GM18858 (cell line): Measurements from ENCODE around the gene GMEB2.
"Not testable (repeated sequence)": the region's sequence is repeated elsewhere in the genome, so short reads cannot be mapped to it uniquely, and the experiment has no call there.

Source experiments
- ATAC-seq: cut with Tn5 transposase; IDR thresholded peaks from one replicate; pipeline ENCODE4 v1.9.1; 2021; ENCODE audit not compliant: unreplicated experiment

The GMEB2 gene

DNA sequence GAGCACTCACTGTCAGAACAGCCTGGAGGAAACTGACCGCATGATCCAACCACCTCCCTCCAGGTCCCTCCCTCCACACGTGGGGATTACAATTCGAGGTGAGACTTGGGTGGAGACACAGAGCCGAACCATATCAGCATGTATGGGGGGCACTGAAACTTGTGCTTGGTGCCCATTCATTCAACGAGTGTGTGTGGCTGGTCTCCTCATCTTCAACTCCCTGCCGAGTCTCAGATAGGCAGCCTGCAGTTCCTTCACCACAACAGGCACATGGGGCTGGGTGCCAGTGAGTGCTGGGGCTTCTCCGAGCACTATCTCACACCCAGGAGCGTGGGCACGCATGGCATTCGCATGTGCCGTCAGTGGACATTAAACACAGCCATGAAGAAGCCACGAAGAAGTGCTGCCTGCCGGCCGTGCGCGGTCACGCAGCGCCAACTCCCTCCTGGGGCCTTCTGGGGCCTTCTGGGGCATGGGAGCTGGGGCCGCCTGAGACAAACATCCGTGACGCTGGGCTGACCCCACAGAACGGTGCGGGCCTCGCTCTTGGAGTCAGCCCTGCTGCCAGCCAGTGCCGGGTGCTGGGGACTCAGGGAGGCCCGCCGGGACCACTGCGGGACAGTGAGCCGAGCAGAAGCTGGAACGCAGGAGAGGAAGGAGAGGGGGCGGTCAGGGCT lies 30.5 kb upstream of the GMEB2 start:
- no peak for ATAC-seq

DNA sequence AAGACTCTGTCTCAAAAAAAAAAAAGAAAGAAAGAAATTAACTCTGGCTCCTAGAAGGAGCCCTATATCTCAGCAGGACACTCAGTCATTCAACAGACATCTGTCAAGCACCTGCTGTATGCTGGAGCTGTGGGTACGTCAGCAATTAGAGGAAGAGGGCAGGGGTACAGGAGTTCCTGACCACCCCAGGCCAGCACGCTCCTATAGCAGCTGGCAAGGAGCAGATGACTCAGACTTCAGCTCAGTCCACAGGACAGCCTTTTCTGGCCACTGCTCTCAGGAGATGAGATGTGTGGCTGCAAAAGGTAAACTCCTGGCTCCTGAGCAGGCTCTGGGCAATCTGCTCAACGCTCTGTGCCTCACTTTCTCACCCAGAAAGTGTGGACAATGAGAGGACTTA lies 29.6 kb upstream of the GMEB2 start:
- no peak for ATAC-seq

DNA sequence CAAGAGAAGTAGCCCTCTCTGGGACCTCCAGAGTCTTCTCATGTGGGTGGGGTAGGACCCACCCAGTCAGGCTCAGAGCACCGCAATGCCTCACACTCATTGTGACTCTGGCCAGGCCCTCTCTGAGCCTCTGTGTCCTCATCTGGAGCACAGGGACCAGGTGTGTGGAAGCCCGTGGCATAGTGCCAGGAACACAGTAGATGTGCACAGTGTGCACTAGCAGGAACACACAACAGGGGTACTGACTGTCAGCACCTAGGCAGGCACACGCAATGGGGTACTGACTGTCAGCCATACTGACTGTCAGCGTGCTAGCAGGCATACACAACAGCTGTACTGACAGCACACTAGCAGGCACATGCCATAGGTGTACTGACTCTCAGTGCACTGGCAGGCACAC lies 28.3 kb upstream of the GMEB2 start:
- no peak for ATAC-seq

DNA sequence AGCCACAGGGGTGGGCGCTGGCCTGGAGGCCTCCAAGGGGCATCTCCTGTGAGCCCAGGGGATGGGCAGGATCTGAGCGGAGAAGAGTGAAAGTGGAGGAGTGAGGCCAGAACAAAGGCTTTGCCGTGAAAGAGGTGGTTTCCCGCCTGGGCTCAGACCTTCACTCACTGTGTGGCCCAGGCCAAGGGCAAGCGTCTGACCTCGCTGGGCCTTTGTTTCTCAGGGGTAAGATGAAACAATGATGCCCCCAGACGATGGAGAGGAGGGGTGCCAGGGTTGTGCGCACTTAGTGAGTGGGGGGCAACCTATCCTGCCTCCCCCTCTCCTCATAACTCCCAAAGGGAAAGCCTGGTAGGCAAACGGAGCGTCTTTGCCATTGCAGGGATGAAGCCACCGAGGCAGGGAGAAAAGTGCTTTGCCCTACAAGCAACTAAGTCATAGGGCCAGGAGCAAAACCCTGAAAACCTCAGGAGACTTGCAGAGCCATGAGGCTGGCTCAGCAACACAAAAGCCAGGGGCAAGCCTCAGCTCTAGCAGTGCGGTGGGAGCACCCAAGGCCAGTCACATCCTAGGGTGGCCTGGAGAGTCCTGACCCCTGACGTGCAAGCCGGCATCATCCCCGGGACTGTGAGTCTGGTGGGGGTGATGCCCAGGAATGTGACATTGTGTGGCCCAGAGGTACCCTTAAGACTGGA lies 27.2 kb upstream of the GMEB2 start:
- ATAC-seq: no peak

DNA sequence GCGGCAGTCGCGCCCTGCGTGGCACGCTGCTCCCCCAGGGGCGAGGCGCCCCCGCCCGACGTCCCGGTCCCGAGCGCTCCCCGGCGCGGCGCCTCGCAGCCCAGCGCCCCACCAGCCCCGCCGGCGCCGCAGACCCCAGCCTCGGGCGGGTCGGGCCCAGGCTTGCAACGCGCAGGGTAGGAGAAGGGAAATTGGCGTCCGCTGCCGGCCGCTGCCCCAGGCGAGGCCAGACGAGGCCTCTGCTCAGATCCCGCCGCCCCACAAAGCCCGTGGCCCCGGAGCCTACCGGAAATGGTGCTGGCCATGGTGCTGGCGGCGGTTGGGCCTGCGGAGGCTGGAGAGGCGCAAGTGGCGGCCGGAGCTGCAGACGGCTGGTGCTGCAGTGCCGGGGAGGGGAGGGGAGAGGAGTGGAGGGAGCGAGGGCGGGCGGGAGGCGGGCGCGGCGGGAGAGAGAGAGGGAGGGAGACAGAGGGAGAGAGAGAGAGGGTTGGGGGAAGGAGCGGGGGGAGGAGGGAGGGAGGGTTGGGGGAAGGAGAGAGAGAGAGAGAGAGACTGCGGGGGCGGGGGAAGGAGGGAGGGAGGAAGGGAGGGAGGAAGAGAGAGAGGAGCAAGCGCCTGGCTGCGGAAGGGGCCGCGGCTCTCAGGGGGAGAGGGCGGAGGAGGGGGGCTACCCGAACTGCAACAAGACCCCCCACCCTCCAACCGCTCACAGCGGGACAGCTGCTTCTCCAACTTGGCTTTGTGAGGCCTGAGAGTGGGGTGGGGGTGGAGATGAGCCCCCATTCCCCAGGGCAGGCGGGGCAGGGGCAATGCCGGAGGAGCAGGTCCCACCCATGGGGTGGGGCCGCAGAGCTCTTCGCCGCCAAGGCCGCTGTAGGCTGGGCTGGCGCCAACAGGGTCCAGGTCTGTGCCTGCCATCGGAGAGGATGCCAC lies 26.4 kb upstream of the GMEB2 start, which contains the start of gene STMN3:
Gene STMN3 (minus strand): TSS at position 384 of the 933 bp plus-strand sequence. CDS start 79 bp downstream, at position 305.
- ATAC-seq: no peak

DNA sequence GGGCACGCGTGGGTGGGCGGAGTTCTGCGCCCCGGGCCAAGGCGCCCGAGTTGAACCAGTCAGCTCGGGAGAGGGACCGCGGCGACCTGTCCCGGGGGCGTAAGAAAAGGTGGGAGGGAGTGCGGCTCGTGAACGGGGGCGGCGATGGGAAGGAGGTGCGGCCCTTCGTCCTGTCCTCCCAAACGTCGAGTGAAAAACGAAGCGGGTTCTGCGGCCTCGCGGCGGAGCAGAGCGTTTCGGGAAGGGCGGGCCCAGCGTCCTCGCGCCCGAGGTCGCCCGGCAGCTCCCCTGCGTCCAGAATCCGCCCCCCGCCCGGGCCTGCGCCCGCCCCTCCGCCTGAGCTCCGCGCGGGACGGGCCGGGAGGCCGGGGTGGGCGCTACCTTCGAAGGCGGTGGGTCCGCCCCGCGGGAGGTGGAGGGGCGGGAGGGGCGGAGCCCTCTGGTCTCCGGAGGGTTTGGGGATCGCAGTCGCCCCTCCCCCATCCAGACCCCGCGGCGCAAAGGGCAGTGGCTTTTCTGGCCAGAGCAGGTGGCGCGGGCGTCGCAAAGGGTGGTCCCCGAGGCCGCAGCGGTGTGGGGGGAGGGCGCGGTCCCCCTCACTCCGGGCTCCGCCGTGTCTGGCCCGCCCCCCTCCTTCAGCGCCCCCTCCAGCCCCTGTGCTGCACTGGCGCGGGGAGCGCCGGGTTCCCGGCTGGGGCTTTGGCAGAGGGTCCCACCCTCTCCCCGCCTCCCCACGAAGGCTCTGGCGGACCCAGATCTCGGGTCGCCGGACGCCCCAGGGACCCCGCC lies 25.5 kb upstream of the GMEB2 start:
- no peak for ATAC-seq

DNA sequence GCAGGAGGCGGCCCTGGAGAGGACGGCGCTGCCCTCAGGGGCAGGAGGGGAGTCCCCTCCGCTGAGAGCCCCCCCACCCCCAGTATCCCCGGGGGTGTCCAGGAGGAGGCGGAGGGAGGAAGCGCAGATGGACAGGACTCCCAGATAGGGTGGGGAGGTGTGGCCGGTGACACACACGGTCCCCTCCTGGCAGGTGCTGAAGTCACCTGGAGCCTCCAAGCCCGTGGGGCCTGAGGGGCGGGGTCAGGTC lies 25.0 kb upstream of the GMEB2 start:
- ATAC-seq: no peak

DNA sequence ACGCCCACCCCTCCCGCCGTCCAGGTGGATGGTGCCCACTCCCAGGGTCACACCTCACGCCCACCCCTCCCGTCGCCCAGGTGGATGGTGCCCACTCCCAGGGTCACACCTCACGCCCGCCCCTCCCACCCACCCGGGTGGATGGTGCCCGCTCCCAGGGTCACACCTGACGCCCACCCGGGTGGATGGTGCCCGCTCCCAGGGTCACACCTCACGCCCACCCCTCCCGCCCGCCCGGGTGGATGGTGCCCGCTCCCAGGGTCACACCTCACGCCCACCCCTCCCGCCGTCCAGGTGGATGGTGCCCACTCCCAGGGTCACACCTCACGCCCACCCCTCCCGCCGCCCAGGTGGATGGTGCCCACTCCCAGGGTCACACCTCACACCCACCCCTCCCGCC lies 23.6 kb upstream of the GMEB2 start:
- ATAC-seq: not testable (repeated sequence)

DNA sequence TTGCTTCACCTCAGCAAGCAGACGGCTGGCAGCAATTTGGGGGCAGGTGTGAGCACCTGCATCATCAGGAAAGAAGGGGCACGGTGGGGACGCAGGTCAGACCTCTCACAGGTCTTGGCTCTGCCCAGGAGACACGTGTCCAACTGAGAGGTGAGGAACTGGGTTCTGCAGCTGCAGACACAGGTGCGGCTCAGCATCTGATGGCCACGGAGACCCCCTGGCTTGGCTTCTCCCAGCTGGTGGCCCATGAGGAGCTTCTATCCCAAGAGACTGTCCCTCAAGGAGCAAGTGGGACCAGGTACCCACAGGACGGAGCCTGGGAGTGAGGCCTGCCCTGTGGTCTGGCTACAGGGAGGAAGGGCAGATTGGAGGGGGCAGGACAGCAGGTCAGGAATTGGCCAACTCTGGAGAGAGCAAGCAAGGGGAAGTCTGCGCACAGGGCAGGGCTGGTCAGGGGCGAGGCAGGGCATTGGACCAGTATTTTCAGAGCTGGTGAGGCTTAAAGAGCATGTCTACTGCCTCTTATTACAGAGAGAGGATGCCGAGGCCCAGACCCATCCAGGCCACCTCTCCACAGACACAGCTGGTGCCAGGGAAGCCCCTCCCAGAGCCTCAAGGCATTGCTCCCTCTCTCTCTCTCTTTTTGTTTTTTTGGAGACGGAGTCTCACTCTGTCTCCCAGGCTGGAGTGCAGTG lies 22.1 kb upstream of the GMEB2 start:
- no peak for ATAC-seq

DNA sequence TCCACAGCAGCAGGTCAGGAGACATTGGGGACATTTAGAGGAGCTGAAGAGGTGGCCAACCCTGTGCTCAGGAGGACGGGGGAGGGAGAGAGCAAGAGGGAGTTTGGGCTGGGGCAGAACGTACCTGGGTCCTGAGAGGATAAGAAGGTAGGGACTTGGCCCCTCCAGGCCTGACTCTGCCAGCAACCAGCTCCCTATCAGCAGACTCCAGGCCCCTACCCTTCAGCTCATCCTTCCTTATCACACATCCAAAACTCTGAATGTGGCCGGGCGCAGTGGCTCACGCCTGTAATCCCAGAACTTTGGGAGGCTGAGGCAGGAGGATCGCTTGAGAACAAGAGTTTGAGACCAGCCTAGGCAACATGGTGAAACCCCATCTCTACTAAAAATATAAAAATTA lies 21.3 kb upstream of the GMEB2 start:
- no peak for ATAC-seq

DNA sequence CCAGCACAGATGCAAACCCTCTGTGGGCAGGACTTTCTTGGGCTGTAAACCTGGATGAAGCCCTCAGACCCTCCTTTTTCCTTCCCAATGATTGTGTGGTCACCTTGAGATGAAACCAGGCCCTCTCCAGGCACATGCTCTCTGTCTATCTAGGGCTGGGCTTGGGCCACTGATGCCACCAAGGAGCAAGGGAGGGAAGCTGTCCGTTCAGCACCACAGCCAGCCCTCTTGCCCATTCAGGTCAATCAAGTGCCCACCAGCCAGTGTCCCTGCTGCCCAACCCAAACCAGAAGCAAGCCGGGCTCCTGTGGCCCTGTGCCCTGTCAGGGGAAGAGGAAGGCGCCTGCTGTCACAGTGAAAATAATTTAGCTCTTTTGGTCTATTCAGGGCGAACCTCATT lies 18.3 kb upstream of the GMEB2 start:
- no peak for ATAC-seq

DNA sequence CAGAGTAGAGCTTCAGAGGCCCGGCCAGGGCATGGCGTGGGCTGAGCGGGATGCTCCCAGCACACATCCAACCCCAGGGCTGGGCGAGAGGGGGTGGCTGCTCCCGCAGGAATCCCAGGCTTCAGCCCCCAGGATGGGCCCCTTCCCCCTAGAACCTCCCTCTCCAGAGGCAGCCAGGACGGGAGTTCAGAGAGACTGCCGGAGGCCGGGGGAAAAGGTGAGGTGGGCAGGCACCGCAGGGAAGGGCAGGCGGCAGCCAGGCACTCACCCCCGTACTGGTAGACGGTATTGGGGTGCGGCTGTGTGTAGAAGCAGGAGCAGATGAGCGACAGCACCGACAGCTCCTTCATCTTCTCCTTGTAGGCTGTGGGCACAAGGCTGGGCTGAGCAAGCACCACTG lies 17.0 kb upstream of the GMEB2 start:
- ATAC-seq: no peak

DNA sequence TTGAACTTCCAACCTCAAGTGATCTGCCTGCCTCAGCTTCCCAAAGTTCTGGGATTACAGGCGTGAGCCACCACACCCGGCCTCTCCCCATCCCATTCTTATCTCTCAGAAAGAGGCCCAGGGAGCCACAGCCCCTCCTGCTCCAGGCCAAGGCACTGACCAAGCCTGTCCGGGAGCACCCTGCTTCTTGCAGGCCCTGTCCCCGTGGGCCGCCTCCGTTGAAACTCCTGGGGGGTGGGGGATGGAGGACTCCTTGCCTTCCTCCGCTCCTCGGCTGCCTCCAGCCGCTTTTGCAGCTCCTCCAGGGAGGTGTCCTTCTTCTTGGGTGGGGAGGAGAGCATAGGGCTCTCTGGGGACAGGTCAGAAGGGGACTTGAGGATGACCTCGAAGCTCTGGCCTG lies 16.6 kb upstream of the GMEB2 start:
- ATAC-seq: no peak

DNA sequence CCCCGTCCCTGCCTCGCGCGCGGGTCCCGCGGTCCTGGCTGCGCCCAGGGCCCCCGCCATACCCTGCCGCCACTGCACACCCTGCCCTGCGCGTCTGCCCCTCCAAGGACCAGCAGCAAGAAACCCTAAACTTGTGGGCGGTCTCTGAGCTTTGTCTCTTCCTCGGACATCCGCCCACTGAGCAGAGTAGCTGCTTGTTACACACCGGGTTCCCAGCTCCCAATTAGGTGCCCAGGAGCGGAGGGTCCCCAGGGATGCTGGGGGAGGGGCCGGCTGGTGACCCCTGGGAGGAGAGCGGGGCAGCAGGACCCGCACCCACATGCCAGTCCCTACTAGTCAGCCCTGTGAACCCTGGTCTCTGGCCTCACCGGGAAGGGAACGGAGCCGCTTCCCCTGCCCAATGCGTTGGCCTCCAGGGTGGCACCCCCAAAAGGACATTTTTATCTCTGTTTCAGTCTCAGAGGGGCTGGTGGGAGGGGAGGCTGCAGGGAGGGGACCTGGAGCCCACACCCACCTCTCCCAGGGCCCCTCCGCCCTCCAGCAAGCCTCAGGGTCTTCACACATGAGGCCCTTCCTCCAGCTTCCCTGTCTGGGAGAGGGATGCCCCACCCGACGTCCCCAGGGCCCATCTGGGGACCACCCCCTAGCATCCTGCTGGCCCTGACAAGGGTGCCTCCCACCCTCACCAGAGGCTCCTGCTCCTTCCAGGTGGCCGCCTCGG lies 15.8 kb upstream of the GMEB2 start:
- ATAC-seq: no peak

DNA sequence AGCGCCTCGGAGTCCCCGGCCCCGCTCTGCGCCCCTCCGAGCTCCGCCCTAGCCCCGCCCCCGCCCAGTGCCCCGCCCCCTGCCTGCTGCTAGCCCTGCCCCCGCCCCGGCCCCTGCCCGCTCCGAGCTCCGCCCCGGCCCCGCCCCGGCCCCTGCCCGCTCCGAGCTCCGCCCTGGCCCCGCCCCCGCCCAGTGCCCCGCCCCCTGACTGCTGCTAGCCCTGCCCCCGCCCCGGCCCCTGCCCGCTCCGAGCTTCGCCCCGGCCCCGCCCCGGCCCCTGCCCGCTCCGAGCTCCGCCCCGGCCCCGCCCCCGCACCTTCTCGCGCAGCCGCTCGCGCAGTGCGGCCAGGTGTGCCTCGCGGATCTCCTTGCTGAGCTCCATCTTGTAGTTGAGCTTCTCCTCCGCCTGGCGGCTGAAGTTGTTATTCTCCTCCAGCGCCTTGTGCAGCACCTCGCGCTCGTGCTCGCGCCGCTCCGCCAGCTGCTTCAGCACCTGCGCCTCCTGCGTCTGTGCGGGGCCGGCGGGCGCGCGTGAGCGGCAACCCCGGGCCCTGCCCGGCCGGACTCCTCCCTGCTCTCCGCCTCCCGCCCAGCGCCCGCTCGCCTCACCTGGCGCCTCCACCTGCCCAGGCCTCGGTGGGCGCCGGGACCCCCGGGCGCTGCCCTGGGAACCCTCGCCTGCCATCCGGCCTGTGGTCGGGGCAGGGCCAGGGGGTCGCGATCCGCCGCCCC lies 15.1 kb upstream of the GMEB2 start:
- ATAC-seq: peak; percentile 67

DNA sequence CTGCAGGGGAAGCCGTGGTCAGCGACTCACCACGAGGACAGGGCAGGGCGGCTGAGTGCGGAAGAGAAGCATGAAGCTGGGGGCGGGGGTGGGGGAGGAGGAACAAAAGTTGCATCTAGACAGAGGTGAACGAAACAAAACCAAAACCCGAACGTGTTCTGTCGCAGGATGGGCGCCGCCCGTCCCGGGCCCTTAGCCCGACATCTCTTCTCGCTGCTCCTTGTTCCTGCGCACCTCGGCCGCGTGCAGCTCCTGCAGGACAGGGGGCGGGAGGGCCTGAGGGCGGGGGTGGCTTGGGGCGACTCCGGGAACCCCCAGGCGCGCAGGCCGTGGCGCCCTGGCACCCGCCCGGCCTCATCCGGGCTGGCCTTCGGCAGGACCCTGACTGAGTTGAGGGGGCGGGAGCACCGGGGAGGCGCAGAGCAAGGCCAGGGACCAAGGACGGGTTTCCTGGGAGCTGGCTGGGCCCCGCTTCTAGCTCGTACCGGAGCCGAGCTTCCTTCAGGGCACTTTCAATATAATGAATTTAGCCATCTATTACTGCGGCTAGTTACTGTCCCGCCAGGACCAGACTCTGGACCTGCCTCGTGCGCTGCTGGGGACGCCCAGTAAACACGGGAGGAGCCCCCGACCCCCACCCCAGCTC lies 14.4 kb upstream of the GMEB2 start:
- no peak for ATAC-seq

DNA sequence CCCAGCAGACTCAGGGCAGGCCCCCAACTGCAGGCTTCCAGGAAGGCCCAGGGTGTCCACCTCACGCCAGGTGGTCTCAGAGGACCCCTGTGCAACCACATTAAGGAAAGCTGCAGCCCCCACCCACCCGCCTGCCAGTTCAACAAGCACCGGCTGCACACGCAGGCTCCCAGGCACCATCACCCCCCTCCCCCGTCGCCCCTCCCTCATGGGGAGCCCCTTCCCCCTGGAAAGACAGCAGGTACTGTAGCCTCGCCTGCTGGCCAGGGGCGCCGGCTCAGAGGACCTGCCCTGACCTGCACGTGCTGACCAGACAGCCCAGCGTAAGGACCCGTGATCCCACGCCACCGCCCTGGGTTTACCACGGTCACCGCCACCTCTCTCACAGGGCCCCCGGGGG lies 13.8 kb upstream of the GMEB2 start:
- ATAC-seq: not testable (repeated sequence)

DNA sequence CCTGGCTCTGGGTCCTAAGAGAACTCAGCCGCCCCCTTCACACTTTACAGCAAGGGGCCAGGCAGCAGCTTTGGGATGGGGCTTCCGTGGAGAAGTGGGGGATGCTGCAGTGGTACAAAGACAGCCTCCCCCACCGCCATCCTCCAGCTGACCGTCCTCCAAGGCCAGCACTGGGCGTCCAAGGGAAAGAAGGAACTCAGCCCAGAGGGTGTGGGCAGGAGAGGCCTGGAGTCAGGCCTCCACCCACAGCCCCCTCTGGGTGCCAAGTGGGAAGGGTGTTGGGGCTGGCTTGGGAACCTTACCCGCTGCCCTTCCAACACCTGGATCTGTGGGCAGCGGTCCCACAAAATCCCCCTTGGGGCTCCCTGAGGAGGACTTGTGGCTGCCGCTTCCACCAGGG lies 13.2 kb upstream of the GMEB2 start:
- no peak for ATAC-seq
